ENCODE results near the gene USP34.
"Not testable (repeated sequence)": the region's sequence is repeated elsewhere in the genome, so short reads cannot be mapped to it uniquely, and the experiment has no call there.

USP34 gene

GRCh38 chr2:61420991-61421544 lies 49.8 kb downstream of the USP34 start:
- no peak for DNase-seq

- DNase-seq, result no peak
These were observed 51.3 kb downstream of the USP34 start for GRCh38 chr2:61419570-61419969.

- no peak for DNase-seq
These were observed 51.8 kb downstream of the USP34 start for GRCh38 chr2:61419129-61419528.

GRCh38 chr2:61416871-61417645 lies 53.8 kb downstream of the USP34 start:
- no peak for DNase-seq

GRCh38 chr2:61415265-61415664 lies 55.6 kb downstream of the USP34 start:
- no peak for DNase-seq

- no peak for DNase-seq
These were observed 56.2 kb downstream of the USP34 start for GRCh38 chr2:61414674-61415073.

- no peak for DNase-seq
These were observed 59.8 kb downstream of the USP34 start for GRCh38 chr2:61411109-61411508.

GRCh38 chr2:61410185-61410584 lies 60.7 kb downstream of the USP34 start:
- no peak for DNase-seq

- DNase-seq, result no peak
These were observed 65.1 kb downstream of the USP34 start for GRCh38 chr2:61405813-61406212.

GRCh38 chr2:61404438-61404837 lies 66.4 kb downstream of the USP34 start:
- no peak for DNase-seq

- no peak for DNase-seq
These were observed 72.5 kb downstream of the USP34 start for GRCh38 chr2:61398413-61398812.

GRCh38 chr2:61396005-61396404 lies 74.9 kb downstream of the USP34 start:
- no peak for DNase-seq

GRCh38 chr2:61387588-61387987 lies 83.3 kb downstream of the USP34 start:
- not testable (repeated sequence) for DNase-seq

GRCh38 chr2:61380882-61381197 lies 90.0 kb downstream of the USP34 start:
- not testable (repeated sequence) for DNase-seq

- DNase-seq, result no peak
These were observed 90.6 kb downstream of the USP34 start for GRCh38 chr2:61380056-61380881.

GRCh38 chr2:61379521-61379920 lies 91.4 kb downstream of the USP34 start:
- DNase-seq, result no peak

- no peak for DNase-seq
These were observed 92.6 kb downstream of the USP34 start for GRCh38 chr2:61378281-61378680.

GRCh38 chr2:61377046-61377445 lies 93.8 kb downstream of the USP34 start:
- no peak for DNase-seq

- DNase-seq, result no peak
These were observed 94.7 kb downstream of the USP34 start for GRCh38 chr2:61376211-61376610.

- no peak for DNase-seq
These were observed 99.9 kb downstream of the USP34 start for GRCh38 chr2:61371027-61371426.

- no peak for DNase-seq
These were observed 101.9 kb downstream of the USP34 start for GRCh38 chr2:61368687-61369665.

GRCh38 chr2:61367177-61367576 lies 103.7 kb downstream of the USP34 start:
- no peak for DNase-seq

GRCh38 chr2:61363580-61363979 lies 107.3 kb downstream of the USP34 start:
- DNase-seq, result no peak
